D721Med (cell line): Measurements from ENCODE around the gene LUM.
"Not testable (repeated sequence)": the region's sequence is repeated elsewhere in the genome, so short reads cannot be mapped to it uniquely, and the experiment has no call there.

Experiments
- DNase-seq: peaks from one replicate; pipeline ENCODE4 v3.0.0; 2011; ENCODE audit warnings: low spot score; ENCODE audit not compliant: insufficient read length
- FAIRE-seq: peaks from 2 replicates; lab custom pipeline; 2011; peaks lifted over from hg19 to GRCh38; lab: Jason Lieb, UNC
- TF ChIP-seq, protein P1 (sequence below): IDR thresholded peaks from 2 replicates; pipeline ENCODE4 v1.5.1; 2012; ENCODE audit warnings: mild to moderate bottlenecking, control low read depth; ENCODE audit not compliant: insufficient read depth; ENCODE audit errors: missing control alignments

Gene LUM

GRCh38 chr12:91094032-91094662, 17.1 kb downstream of the LUM start:
- DNase-seq (no peak), FAIRE-seq (no peak)
- TF ChIP-seq, protein P1, sequence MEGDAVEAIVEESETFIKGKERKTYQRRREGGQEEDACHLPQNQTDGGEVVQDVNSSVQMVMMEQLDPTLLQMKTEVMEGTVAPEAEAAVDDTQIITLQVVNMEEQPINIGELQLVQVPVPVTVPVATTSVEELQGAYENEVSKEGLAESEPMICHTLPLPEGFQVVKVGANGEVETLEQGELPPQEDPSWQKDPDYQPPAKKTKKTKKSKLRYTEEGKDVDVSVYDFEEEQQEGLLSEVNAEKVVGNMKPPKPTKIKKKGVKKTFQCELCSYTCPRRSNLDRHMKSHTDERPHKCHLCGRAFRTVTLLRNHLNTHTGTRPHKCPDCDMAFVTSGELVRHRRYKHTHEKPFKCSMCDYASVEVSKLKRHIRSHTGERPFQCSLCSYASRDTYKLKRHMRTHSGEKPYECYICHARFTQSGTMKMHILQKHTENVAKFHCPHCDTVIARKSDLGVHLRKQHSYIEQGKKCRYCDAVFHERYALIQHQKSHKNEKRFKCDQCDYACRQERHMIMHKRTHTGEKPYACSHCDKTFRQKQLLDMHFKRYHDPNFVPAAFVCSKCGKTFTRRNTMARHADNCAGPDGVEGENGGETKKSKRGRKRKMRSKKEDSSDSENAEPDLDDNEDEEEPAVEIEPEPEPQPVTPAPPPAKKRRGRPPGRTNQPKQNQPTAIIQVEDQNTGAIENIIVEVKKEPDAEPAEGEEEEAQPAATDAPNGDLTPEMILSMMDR = no peak

DNA sequence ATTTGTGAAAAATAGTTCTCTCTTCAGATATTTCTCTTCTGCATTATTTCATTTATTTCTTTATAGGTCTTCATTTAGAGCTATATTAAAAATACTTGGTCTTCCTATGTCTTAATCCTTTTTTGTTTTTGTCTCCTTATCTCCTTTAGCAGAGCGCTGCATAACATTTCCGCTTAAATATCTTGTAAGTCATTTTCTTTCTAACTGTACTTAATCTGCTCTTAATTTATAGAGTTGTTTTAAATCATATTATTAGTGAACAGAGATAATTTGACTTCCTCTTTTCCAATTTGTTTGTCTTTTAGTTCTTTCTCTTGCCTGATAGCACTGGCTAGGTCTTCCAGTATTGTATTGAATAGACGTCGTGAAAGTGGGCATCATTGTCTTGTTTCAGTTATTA, 18.0 kb downstream of the LUM start:
- no peak for FAIRE-seq
- DNase-seq = no peak
- TF ChIP-seq, protein P1 = no peak

DNA sequence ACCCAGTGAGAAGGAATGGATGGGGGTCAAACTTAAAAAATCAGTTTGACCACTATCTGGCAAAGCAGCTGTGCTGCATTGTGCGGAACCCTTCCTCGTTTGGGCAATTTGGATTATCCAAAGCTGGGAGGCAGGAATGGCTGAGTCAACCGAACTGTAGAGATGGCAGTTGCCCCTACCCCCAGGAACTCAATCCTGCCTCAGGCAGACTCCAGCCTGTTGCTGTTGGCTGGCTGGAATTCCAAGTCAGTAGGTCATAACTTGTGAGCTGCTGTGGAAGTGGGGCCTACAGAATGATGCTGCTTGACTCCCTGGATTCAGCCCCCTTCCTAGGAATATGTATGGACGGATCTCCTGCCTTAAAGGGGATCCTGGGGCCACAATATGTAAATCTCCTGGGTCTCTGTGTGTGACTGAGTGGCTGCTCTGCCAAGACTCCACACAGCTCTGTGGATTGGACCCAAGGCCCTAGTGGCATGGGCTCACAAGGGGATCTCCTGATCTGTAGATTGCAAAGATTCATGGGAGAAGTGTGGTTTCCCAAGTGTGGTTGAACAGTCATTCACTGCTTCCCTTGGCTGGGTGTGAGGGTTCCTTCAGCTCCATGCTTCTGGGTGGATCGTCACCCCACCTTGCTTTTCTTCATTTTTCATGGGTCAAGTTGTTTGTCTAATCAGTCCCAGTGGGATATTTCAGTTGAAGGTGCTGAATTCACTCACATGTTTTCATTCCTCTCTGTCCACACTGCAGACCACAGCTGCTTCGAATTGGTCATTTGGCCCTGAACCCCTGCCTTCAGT, 19.2 kb downstream of the LUM start:
- TF ChIP-seq, protein P1 = no peak
- DNase-seq (no peak), FAIRE-seq (no peak)

DNA sequence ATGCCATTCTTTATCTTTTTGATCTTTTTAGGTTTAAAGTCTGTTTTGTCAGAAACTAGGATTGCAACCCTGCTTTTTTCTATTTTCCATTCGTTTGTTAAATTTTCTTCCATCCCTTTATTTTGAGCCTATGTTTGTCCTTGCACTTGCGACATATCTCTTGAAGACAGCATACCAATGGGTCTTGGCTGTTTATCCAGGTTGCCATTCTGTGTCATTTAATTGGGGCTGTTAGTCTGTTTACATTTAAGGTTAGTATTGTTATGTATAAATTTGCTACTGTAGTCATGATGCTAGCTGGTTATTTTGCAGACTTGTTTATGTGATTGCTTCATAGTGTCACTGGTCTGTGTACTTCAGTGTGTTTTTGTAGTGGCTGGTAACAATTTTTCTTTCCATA, 21.3 kb downstream of the LUM start:
- FAIRE-seq = not testable (repeated sequence)

DNA sequence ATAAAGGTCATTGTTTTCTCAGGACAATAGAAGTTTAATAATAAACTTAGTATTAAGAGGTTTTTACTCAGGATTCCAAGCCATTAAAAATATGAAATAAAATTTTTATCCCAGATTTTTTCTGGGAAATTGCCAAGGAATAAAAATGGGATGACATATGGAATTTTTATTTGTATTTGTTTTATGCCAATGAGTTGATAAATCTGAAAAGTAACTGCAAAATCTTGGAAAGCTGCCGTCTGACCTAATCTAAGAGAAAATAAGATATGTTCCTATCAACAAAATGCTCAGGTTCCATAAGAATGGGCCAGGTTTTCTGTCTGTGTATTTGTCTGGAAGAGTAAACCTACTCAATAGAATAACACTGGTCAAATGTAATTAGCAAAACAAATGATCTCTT, 31.3 kb downstream of the LUM start:
- DNase-seq = no peak
- FAIRE-seq = no peak
- TF ChIP-seq, protein P1 = no peak

More for the DNA sequence above, 21.3 kb downstream of the LUM start:
- DNase-seq = not testable (repeated sequence)

- DNase-seq (no peak), FAIRE-seq (no peak)
- TF ChIP-seq, protein P1 = no peak
Measured at GRCh38 chr12:91078501-91078900, 32.8 kb downstream of the LUM start.

DNA sequence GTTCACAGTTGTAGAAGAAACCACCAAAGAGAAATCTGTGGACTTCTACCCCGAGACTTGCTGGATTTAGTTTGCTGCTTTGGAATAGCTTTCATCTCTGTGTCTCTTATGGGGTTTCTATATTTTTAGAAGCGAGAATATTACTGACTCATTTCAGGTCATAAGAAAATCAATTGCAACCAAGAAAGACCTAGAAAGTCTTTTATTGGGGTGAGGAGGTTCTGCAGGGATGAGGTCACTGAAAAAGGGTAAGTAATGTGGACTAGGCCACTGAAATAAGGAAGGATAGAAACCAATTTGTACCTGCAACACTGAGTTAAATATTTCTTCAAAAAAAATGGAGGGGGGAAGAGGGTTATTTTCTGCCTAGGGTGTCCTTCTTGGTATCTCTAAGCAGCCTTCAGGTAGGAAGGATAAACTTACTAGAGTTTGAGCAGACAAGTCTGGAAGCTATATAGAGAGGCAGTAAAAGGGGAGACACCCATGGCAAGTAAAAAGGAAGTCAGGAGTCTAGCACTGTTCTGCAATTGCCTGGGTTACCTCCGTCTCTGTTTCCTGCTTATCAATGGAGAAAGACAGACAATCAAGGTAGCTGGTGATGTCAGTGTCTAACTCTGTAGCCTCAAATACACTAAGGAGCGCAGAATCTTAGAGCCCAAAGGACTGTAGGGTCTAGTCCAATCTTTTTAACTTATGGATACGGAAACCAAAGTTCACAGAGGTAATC, 33.9 kb downstream of the LUM start:
- no peak for DNase-seq
- TF ChIP-seq, protein P1 = no peak
- FAIRE-seq = no peak
